GM12874 (cell line): Measurements from ENCODE around the gene SENP5.

Experiments used
- CTCF ChIP-seq: IDR thresholded peaks from 2 replicates; pipeline ENCODE4 v1.5.1; 2011; ENCODE audit warnings: low read depth, mild to moderate bottlenecking, control low read depth, low read length, moderate library complexity; ENCODE audit not compliant: insufficient read depth

SENP5 gene

GRCh38 chr3:196867507-196868296 lies at the start of gene SENP5:
SENP5 (plus strand) TSS chr3:196867920; CDS start chr3:196885182, 17,262 bp downstream.
- no peak for TF ChIP-seq CTCF

- no peak for TF ChIP-seq CTCF
These were observed 45.8 kb upstream of the SENP5 start for GRCh38 chr3:196821806-196822355.

GRCh38 chr3:196835086-196835485 lies 32.6 kb upstream of the SENP5 start:
- no peak for TF ChIP-seq CTCF

GRCh38 chr3:196837819-196838420 lies 29.8 kb upstream of the SENP5 start:
- peak; percentile 87 for TF ChIP-seq CTCF

GRCh38 chr3:196842567-196843434 lies 24.9 kb upstream of the SENP5 start:
- TF ChIP-seq CTCF: no peak

- TF ChIP-seq CTCF: no peak
These were observed 24.1 kb upstream of the SENP5 start for GRCh38 chr3:196843435-196844110.
